Measurements from ENCODE around the gene IFNAR2. TPM values are rescaled to one million over a fixed set of nuclear protein-coding genes. Genes with fewer than 3 reads are reported as not detected.

The IFNAR2 gene
- total RNA-seq, 1 donor from 2014 or later: 21.3 TPM

DNA sequence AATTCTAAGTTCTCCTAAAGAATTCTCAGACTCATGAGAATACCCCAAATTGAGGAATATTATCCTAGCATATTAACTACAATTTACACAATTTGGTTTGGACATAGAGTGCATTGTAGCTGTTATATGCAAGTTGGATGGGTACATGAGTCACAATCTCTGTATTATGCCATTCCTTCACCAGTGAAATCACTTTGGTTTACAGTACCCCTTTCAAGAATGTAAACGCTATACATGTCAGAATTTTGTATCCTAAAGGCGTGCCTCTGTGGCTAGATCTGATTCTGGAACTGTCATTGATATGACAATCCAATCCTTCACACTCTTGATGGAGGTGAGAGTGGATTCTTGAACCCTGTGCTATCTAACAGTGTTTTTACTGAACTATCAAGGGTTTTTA is 29.7 kb downstream of the IFNAR2 start:
- no peaks in the 10 kb centered on the region for H3K9me3 Mint-ChIP-seq (ENCODE audit: unreplicated experiment)
- H3K27ac Mint-ChIP-seq (ENCODE audit: unreplicated experiment): no peak overlapping the region
- H3K27me3 Mint-ChIP-seq (ENCODE audit: unreplicated experiment): peaks cover 3% of the 10 kb centered on the region
- H3K4me1 Mint-ChIP-seq (ENCODE audit: unreplicated experiment): peaks cover 3% of the 10 kb centered on the region
- no peak for DNase-seq (ENCODE audit: low spot score)
- H3K4me3 Mint-ChIP-seq (ENCODE audit: unreplicated experiment): no peak overlapping the region
- TF ChIP-seq CTCF (IDR thresholded peaks at IDR 0.05; ENCODE audit: unreplicated experiment): no peak
- H3K36me3 Mint-ChIP-seq (ENCODE audit: low read depth, unreplicated experiment): peaks cover 53% of the 10 kb centered on the region

GRCh38 chr21:33259995-33260394 is 30.3 kb downstream of the IFNAR2 start:
- H3K4me1 Mint-ChIP-seq (ENCODE audit: unreplicated experiment): peaks cover 3% of the 10 kb centered on the region
- DNase-seq (ENCODE audit: low spot score): no peak
- no peak for TF ChIP-seq CTCF (IDR thresholded peaks at IDR 0.05; ENCODE audit: unreplicated experiment)
- H3K27ac Mint-ChIP-seq (ENCODE audit: unreplicated experiment): no peak overlapping the region
- peaks cover 47% of the 10 kb centered on the region for H3K36me3 Mint-ChIP-seq (ENCODE audit: low read depth, unreplicated experiment)
- H3K4me3 Mint-ChIP-seq (ENCODE audit: unreplicated experiment): no peak overlapping the region
- peaks cover 3% of the 10 kb centered on the region for H3K27me3 Mint-ChIP-seq (ENCODE audit: unreplicated experiment)
- no peaks in the 10 kb centered on the region for H3K9me3 Mint-ChIP-seq (ENCODE audit: unreplicated experiment)

GRCh38 chr21:33261635-33262034 is 31.9 kb downstream of the IFNAR2 start:
- Mint-ChIP-seq H3K9me3 (ENCODE audit: unreplicated experiment) (no peaks in the 10 kb centered on the region), H3K36me3 (ENCODE audit: low read depth, unreplicated experiment) (peaks cover 37% of the 10 kb centered on the region), H3K4me1 (ENCODE audit: unreplicated experiment) (peaks cover 11% of the 10 kb centered on the region), H3K27ac (ENCODE audit: unreplicated experiment) (no peak overlapping the region), H3K4me3 (ENCODE audit: unreplicated experiment) (no peak overlapping the region), H3K27me3 (ENCODE audit: unreplicated experiment) (peaks cover 4% of the 10 kb centered on the region)
- no peak for TF ChIP-seq CTCF (IDR thresholded peaks at IDR 0.05; ENCODE audit: unreplicated experiment)
- DNase-seq (ENCODE audit: low spot score): no peak

GRCh38 chr21:33262921-33263320 is 33.2 kb downstream of the IFNAR2 start:
- Mint-ChIP-seq H3K9me3 (ENCODE audit: unreplicated experiment) (no peaks in the 10 kb centered on the region), H3K36me3 (ENCODE audit: low read depth, unreplicated experiment) (peaks cover 25% of the 10 kb centered on the region), H3K27me3 (ENCODE audit: unreplicated experiment) (peaks cover 12% of the 10 kb centered on the region), H3K27ac (ENCODE audit: unreplicated experiment) (no peak overlapping the region), H3K4me1 (ENCODE audit: unreplicated experiment) (peaks cover 20% of the 10 kb centered on the region), H3K4me3 (ENCODE audit: unreplicated experiment) (no peak overlapping the region)
- TF ChIP-seq CTCF (IDR thresholded peaks at IDR 0.05; ENCODE audit: unreplicated experiment): no peak
- no peak for DNase-seq (ENCODE audit: low spot score)

DNA sequence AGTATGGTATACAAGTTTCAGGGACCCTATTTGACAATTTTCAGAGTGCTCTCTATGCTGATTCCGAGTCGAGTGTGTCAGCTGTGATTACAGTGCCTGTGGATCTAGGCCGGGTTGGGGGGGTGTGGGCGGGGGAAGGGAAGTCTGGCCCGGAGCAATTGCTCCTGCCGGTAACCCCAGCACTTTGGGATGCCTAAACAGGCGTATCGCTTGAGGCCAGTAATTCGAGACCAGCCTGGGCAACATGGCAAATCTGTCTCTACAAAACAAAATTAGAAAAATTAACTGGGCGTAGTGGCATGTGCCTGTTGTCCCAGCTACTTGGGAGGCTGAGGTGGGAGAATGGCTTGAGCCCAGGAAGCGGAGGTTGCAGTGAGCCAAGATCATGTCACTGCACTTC is 34.8 kb downstream of the IFNAR2 start:
- no peak for DNase-seq (ENCODE audit: low spot score)
- no peak overlapping the region for H3K4me3 Mint-ChIP-seq (ENCODE audit: unreplicated experiment)
- peaks cover 12% of the 10 kb centered on the region for H3K27me3 Mint-ChIP-seq (ENCODE audit: unreplicated experiment)
- H3K9me3 Mint-ChIP-seq (ENCODE audit: unreplicated experiment): no peaks in the 10 kb centered on the region
- H3K4me1 Mint-ChIP-seq (ENCODE audit: unreplicated experiment): peaks cover 23% of the 10 kb centered on the region
- H3K36me3 Mint-ChIP-seq (ENCODE audit: low read depth, unreplicated experiment): peaks cover 18% of the 10 kb centered on the region
- no peak for TF ChIP-seq CTCF (IDR thresholded peaks at IDR 0.05; ENCODE audit: unreplicated experiment)
- no peak overlapping the region for H3K27ac Mint-ChIP-seq (ENCODE audit: unreplicated experiment)
